Eye (tissue), 1 donor: Measurements from ENCODE around the gene CCDC39.

Experiments used
- DNase-seq: peaks from one replicate; pipeline ENCODE4 v3.0.0-alpha.2; 2015

Gene CCDC39

DNA sequence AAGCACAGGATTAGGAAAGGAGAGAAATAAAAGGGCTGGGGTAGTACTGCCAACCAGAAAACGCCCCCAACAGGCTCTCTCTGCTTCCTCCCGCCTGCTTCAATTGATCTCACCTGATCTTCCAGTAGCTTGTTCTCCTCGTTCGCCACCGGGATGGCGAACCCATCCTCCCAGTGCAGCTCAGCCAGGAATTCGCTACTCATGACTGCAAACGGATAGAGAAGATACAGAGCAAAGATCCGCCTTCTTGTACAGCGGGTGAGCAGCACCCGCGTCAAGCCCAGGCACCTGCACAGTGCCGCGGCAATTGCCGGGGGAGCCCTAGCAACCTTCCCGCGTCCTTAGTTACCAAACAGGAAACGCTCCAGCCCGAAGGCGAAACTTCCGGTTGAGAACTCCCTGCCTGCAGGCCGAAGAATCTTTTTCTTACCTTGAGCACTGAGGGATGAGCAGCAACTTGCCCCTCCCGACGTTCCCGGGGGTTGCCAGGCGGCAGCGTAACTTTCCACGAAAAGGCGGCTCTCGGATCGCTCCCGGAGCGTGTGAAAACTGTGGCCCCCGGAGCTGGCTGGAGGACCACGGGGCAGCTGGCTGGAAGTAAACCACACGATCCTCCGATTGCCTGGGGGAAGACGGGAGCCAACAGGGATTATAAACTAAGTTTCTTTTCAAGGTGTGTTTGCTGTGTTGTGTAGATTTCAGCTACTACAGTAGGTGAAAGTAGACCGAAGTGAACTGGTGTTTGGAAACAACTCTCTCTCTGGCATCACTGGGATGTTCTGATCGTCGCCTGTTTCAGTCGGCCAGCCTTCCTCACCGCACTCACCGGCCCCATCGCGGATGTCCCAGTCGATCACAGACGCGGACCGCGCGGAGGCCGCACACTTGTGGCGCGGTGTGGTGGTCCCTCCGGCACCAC lies at the start of gene CCDC39:
TSS of gene CCDC39 (minus strand) at position 312 of the 919 bp plus-strand sequence. CDS start at position 203, 109 bp downstream.
- DNase-seq, result peak; percentile 95

DNA sequence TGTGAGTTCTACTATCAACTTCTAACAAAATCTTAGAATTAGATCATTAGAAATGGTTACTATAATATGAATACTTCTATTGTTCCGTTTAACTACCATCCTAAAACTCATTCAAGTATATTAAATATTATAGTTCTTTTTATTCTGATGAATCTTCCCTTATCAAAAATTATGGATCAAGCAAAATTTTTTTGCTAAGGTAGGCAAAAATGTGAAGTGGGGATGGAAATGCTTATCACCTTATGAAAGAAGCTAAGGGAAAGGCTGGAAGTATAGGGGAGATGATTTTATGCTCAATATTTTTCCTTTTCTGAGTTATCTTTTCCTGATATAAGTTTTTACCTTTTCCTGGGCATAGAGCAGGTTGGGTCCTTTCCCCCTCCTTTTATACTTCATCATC lies 40.7 kb upstream of the CCDC39 start:
- no peak for DNase-seq

DNA sequence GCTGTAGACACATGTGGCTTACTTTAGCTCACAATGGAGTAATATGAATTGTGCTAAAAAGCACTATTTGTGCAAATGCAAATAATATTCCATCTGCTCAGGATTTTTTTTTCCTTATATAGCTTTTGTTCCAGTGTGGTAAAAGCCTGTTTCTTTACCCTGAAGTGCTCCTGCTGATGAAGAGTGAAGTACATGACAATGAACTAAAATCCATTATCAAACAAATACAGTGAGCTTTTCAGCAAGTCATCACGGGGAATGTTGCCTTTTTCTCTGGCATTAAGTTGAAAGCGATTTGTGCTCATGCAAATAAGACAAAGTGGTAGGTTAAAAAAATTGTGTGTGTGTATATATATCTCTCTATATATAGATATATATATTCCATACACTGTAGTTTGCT lies 28.6 kb upstream of the CCDC39 start:
- DNase-seq, result no peak

DNA sequence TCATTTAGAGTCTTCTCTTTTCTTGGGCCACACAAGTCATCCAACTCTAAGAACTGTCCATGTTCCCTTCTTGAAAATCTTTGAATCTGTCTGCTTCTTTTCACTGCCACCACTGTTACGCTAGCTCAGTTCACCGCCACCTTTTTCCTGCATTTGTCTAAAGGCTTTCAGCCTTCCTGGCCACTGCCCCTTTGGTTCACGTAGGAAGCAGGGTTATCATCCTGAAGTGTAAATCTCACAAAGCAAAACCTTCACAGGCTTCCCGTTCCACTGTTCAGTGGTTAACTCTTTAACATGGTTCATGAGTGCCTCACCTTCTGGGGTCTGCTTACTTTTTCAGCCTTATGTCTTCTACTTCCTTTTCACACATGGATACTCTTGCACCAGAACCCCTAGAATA lies 26.3 kb upstream of the CCDC39 start:
- DNase-seq, result no peak

DNA sequence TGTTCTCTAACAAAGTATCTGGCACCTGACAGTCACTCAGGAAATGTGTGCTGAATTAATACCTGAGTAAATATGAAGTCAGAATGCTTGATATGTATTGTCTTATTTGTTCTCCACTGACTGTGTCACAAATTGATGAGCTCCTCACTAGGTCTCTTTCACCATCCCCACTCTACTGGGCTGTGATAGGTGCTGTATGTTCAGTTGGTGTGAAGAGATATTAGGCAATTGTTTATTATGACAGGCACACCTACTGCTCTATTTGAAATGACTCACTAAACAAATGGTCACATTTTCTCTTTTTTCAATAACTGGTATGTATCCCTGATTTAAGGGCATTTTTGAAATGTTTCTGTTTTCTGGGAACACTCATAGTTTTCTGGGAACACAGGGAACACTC lies 25.2 kb upstream of the CCDC39 start:
- no peak for DNase-seq

DNA sequence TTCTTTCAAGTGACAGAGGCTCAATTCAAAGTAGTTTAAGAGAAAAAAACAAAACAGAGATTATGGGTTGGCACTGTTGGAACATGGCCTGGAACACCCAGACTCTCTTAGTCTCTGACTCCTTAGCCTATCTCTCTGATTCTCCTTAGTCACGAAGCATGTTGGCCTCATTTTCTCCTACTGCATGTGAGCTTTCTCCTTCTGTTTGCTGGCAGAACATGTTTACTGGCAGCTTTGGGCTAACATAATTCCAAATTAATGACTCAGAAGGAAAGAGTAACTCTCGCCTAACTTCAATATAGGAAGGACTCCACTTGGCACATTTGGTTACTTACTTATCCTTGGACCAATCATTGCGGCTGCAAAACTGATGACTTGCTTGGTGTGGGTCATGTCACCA lies 21.7 kb upstream of the CCDC39 start:
- DNase-seq, result no peak

DNA sequence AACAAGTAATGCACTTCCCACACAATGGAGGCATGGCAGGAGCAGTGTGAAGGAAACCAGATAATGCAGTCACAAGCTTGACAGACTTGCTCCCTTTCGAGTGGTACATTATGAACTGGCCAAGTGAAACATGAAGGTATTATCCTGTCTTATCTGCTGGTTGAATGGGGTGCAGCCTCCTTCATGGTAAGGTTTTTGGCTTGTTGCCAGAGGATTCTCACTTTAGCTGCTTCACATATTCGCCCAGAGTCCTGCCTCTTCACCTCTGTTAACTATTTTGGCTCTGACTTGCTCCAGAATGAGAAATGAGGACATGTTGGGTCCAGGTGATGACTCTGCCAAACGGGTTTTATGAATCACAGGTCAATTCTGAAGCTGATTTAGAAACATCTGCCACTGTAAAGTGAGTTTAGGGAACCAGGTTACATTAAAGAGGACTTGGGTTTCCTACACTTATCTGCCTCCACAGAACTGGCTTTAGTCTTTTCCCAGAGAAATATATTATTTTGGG lies 19.5 kb upstream of the CCDC39 start:
- no peak for DNase-seq

DNA sequence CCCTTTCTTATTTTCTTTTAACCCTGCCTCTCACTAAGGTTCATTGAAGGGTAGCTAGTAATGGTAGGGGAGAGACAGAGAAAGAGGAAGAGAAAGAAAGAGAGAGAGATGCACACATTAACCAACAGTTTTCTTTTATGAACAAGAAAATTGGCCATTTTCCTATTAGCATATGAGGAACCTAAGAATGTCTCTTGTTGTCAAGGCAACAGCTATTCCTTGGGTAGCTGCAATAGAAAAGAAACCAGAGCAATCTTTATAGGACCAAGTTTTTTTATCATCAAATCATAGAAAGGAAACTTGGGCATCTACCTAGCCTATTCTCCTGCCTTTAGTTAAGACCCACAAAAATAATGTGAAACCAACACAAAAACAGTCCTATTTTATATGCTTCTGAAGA lies 15.0 kb upstream of the CCDC39 start:
- DNase-seq, result no peak

DNA sequence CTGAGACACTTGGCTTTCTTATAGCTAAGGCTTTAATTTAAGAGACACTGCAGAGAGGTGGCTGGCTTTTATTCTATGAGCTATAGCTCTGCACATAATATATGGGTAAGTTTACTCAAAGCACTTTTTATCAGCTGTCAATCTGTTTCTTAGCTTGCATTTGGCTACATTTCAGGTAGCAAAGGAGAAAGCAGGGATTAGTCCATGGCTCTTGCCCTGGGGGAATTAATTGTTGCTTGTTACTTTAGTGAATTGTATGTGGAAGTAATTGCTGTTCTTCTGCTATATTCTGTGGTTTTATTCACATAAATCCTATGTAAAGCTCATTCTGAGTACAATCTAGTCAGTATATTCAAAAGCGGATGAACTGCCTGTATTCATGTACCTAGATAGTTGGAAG lies 14.4 kb upstream of the CCDC39 start:
- no peak for DNase-seq

DNA sequence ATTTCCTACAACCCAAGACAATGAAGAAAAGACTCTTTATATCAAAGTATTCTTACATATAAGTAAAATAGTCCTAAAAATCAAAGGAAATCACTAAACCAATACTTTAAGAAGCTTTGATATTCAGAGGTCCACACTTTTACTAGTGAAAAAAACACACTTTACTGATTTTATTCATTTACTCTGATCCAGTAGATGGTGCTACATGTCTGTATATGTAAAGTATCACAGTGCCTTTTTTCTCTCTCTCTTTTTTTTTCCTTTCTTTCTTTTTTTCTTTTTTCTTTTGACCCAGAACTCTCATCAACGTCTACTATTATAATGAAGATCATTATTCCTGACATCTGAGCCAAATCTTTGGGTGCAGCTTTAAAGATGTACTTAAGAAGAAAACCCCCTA lies 10.8 kb upstream of the CCDC39 start:
- no peak for DNase-seq

DNA sequence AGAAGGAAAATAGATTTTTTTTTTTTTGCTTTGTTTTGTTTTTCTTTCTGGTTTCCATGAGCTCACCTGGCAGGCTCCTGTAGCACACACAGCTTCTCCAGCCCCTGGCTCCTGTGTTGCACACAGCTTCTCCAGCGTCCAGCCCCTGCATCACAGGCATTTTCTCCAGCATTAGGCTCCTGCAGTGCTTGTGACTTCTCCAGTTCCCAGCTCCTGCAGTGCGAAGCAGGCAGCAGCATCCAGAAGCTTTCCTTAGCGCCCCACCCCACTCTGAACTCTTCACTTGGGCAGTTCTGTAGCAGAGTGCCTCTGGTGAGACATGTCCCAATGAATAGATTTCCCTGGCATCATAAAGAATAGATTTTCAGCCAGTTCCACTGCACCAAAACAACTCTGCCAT lies 5.5 kb upstream of the CCDC39 start:
- DNase-seq, result no peak

DNA sequence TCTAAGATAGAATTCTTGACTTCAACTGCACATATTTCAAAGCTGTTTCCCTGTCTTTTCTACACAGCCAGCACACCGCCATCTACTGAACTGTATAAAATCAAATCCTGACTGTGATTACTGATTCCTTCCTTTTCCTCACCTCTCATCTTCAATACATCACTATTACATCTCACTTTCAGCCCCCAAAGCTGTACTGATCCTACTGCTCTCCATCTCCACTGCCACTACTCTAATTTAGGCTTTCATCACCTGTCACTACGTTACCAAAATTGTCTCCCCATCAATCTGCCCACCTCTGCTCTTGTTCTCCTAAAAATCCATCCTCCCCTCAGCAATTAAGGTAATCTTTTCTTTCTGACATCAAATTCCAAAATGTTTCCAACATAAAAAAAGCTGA lies 4.5 kb upstream of the CCDC39 start:
- DNase-seq, result no peak

DNA sequence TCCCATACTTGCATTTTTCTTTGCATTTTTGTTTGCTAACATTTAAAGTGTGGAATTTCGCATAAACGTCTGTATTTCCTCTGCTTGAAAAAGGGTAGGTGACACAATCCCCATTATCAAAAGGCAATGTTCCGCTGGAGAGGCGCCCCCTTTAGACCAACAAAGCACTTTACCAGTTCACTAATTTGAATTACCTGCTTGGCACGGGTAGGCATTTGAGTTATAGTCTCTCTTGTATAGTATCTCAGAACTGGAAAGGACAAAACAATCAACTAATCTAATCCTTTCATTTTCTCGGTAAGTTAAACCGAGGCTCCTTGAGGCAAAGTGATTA lies 775 bp upstream of the CCDC39 start:
- DNase-seq, result no peak

DNA sequence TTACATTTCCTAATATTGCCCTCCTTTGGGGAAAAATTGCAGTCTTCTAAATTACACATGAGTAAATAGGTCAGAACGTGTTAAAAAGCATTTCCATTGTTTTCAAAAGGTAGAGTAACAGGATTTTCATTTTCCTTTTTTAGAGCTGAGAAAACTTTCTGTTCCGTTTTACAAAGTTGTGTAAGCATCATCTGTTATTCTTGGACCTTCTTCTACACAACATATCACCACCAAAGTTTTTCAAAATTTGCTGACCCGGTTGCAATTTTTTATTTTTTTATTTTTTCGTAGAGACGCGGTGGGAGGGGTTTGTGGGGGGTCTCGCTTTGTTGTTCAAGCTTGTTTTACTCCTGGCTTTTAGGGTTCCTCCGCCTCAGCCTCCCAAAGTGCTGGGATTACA lies 1.1 kb downstream of the CCDC39 start:
- no peak for DNase-seq

DNA sequence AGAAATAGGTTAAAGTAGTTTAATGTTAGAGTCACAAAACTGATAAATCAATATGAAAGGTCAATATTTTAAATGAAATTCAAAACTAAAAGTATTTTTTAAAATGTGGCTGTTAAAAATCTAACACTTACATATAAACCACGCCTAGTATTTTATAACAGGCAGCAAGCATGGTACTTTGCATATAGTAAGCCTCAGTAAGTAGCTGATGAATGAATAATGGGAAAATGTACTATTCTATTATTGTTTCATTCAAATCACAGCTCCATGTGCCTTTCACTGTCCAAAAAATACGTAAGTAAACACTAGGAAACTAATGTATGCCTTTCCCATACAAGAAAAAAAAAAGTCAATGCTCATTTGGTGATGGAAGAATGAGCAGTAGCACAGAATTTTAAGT lies 17.8 kb downstream of the CCDC39 start:
- DNase-seq, result no peak

DNA sequence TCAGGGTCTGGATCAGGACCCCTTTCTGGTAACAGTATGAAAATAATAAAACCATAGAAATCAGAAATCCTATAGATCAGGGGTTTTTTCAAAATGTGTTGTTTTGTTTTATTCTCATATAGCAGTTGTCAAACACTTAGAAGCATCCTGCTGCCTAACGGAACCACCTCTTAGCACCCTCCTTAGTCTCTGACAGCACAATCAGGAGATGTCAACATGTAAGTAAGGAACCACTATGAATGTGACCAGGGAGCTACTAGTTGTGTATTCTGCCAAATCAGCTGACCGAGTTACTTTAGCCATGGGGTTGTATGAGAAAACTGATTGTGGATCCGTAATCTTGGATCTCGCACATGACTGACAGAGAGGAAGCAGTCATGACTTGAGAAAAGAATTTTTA lies 22.2 kb downstream of the CCDC39 start:
- DNase-seq, result no peak

DNA sequence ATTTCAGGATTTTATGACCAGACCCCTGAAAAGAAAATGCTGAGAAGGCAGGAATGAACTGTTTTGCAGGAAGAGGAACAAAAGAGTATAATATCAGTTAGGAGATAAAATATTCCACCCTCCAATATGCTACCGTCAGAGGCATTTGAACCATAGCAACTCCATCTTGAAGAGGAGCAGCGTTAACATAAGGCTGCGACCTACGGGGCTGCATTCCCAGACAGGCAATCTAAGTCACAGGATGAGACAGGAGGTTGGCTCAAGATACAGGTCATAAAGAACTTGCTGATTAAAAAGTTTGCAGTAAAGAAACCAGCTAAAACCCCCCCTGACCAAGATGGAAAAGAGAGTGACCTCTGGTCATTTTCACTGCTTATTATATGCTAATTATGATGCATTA lies 22.9 kb downstream of the CCDC39 start:
- no peak for DNase-seq

DNA sequence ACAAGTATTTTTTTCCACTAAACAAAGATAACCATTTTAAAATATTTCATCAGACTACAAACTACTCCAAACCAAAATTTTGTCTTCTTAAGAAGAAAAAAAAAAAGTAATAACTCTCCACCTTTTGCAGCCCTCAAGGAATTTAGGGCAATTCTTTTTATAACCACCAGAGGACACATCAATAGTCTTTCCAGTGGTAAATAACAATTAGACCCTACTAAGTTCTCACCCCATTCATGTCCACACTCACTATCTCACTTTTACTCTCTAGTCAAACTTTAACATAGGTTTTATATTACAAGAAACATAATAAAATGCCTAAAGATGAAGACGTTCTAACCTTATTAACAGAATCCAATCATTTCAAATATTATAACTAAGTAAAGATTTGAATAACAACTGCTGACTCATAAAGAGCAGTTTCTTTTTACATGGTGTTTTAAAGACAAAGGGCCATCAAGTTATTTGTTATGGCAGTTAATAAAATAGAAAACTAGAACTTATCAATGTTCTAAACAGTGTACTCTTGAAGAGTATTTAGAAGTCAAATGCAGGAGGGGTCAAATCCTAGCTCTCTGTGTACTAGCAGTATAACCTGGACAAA lies 33.0 kb downstream of the CCDC39 start:
- DNase-seq, result no peak

DNA sequence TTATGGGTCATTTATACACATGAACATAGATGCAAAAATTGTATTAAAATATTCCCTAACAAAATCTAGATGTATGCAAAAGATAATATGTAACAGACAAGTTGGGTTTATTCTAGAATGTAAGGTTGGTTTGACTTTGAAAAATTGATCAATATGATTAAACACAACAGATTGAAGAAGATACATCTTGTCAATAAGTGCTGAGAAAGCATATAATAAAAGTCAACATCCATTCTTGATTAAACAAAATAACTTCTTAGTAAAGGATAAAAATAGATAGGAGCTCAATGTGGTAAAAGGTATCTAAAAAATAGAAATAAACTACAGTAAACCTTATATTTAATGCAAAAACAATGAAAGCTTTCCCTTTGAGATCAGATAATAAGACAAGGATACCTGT lies 38.3 kb downstream of the CCDC39 start:
- no peak for DNase-seq

DNA sequence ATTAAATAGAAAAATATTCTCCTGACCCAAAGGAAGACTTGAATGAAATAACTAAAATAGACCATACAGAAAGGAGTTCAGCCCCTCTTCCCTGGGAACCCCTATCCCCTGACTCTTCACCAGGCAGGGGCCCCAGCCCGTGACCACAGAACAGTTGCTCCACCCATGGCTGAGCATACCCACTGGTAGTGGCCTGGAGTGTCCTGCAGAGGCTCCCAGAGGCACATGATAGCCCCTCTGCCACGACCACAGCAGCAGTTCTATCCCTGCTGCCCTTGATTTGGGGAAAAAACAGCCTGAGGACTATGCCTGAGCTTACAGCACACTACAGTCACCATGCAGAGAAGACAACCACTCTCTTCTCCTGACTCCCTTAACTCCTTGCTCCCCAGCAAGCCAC lies 45.6 kb downstream of the CCDC39 start:
- DNase-seq, result peak; percentile 38

DNA sequence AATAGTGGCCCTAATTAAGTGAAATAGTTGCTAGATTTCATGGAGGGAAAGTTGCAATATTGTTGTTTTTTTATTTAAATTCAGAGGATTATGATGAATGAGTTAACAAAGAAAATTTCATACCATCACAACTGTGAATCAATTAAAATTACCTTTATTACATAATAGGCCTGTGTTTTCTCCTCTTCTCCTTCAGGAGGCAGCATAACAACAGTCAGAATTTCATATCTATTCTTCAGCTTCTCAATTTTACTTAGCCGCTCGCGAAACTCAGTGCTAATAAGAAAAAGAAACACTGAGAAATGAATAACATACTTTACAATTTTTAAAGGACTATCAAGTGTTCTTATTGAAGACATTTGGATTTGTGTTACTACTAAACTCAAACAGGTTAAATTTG lies 48.0 kb downstream of the CCDC39 start:
- DNase-seq, result no peak

DNA sequence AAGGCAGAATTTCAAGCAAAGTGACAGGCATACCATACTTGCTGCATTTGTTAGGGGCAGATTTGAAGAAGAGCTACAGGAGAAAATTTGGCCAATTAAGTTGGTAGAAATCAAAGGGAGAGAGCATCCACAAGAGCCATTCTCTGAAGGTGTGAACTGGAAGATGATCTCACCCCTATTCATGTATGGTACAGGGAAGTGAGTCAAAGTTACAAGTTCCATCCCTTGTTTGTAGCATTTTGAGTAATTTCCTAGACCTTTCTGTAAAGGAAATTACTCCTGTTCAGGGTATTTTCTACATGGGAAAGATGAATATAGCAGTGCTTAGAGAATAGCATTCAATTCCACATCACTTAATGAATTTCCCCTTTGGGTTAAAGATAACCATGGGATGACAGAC lies 48.9 kb downstream of the CCDC39 start:
- DNase-seq, result no peak

DNA sequence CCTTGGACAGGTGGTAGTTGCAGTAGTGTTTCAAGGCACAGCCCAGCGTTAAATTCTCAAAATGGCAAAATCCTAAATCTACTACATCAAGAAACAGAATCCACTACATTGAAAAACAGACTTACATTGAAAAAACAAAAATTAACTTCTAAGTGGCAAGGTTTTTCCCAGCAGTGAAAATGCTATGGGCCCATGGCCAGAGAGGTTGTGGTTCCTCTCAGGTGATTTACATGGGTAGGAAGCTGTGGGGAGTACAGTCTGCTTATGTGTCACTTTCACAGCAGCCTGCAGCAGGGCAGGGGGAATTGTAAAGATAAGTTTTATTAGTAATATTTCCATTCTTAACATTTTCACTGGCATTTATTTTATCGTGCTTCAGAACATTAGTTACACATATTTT lies 52.4 kb downstream of the CCDC39 start:
- DNase-seq, result no peak

DNA sequence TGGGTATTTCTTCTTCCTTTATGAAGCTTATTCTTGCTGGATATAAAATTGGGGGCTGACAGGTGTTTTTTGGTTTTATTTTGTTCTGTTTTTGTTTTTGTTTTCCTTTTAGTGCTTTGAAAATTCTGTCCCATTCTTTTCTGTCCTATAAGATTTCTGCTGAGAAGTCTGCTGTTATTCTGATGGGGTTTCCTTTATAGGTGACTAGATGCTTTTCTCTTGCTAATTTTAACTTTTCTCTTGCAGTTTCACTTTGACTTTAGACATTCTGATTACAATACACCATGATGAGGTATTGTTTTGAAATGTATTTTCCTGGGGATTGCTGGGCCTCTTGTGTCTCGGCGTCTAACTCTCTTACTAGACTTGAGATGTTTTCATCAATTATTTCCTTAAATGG lies 54.6 kb downstream of the CCDC39 start:
- DNase-seq, result no peak

DNA sequence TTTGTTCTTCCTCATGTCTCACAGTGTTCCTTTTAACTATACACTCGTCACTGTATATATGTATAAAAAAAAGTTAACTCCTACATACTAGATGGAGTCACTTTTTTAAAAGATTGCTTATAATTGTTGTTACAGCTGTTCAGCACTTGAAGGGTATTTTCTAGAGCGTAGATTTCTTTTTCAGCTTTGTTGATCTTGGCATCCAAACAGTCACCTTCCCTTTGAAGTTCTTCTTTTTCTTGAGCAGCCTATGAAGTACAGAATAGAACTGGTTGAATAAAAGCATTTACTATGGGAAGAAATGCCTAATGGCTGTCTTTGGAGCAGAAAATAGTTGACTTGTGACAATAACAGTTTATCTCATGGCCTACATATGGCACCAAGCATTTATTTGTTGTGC lies 59.6 kb downstream of the CCDC39 start:
- DNase-seq, result peak; percentile 22
